Right atrium auricular region (tissue), 2 donors: Measurements from ENCODE around the gene TXNRD1. TPM values are rescaled to one million over a fixed set of nuclear protein-coding genes. Genes with fewer than 3 reads are reported as not detected.

Experiments
- DNase-seq: peaks from one replicate; pipeline ENCODE4 v3.0.0-alpha.2; 2019; ENCODE audit warnings: low spot score
- H3K27ac ChIP-seq, 2 donors: fragments of 200-600 bp; sonication (generic); 1 replicate in 1 of 2; 2 replicates in 1 of 2; pipeline ENCODE4 v1.5.1; 2016 to 2019
- H3K27me3 ChIP-seq, 2 donors: fragments of 200-600 bp; sonication (generic); one replicate each; pipeline versions ENCODE4 v1.5.1 to v1.6.0; 2017 to 2019
- H3K36me3 ChIP-seq: fragments of 200-600 bp; sonication (generic); one replicate; pipeline ENCODE4 v1.5.1; 2016
- H3K4me1 ChIP-seq, 2 donors: fragments of 200-600 bp; sonication (generic); one replicate each; pipeline versions ENCODE4 v1.5.1 to v1.6.0; 2017 to 2019
- H3K4me3 ChIP-seq, 2 donors: fragments of 200-600 bp; sonication (generic); 1 replicate in 1 of 2; 2 replicates in 1 of 2; pipeline ENCODE4 v1.5.1; 2017 to 2019; ENCODE audit warnings: mild to moderate bottlenecking in 1 of 2, moderate library complexity in 1 of 2
- H3K9me3 ChIP-seq, 2 donors: fragments of 200-600 bp; sonication (generic); one replicate each; pipeline ENCODE4 v1.5.1; 2019
- total RNA-seq, 2 donors: library from RNA; depleted of rRNA; stranded (reverse); fragments of >200 nt; gene quantifications; one replicate each; pipeline ENCODE4 v1.1.0, GENCODE V29; 2016
- TF ChIP-seq, protein P1 (sequence below), 2 donors: fragments of 200-600 bp; sonication (generic); IDR thresholded peaks; one replicate each; pipeline ENCODE4 v1.5.1; 2019; ENCODE audit warnings: antibody characterized with exemption in 2 of 2

TXNRD1 gene
- total RNA-seq, 2 donors from 2014 or later = 191 to 286 TPM

DNA sequence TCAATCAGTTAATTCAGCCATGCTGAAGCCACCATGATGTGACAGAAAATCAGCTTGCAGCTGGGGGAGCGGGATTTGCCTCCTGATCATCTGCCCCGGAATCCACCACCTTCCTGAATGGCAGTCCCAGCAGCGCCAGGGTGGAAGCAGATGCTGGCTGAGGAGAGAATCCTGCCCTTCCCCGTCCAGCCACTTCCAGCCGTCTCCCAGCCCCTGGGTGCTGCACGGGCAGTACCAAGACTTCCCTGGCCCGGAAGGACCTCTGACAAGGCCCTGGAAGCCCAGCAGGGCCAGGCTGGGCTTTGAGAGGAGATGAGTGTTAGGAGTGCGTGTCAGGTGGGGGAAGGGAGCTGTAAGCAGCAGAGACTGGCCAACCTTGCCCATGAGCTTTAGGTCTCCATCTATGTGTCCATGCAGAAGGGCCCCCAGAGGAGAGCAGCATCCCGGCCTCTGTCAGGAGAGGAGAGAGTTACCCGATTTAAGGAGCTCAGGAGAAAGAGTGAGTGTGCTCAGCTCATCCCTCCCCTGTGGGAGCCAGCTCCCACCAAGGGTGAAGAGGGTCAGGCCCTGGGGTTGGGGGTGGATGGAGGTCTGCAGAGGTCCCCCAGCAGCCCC, 157.2 kb downstream of the TXNRD1 start:
- H3K27me3 ChIP-seq = no peaks in the 10 kb centered on the region
- H3K4me1 ChIP-seq = no peaks in the 10 kb centered on the region
- no peaks in the 10 kb centered on the region for H3K36me3 ChIP-seq
- no peak overlapping the region for H3K27ac ChIP-seq
- H3K4me3 ChIP-seq = no peak overlapping the region
- H3K9me3 ChIP-seq = peaks cover 6 to 11% of the 10 kb centered on the region in 2 donors
- TF ChIP-seq, protein P1, sequence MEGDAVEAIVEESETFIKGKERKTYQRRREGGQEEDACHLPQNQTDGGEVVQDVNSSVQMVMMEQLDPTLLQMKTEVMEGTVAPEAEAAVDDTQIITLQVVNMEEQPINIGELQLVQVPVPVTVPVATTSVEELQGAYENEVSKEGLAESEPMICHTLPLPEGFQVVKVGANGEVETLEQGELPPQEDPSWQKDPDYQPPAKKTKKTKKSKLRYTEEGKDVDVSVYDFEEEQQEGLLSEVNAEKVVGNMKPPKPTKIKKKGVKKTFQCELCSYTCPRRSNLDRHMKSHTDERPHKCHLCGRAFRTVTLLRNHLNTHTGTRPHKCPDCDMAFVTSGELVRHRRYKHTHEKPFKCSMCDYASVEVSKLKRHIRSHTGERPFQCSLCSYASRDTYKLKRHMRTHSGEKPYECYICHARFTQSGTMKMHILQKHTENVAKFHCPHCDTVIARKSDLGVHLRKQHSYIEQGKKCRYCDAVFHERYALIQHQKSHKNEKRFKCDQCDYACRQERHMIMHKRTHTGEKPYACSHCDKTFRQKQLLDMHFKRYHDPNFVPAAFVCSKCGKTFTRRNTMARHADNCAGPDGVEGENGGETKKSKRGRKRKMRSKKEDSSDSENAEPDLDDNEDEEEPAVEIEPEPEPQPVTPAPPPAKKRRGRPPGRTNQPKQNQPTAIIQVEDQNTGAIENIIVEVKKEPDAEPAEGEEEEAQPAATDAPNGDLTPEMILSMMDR (IDR thresholded peaks at IDR 0.05) = no peak
- no peak for DNase-seq

DNA sequence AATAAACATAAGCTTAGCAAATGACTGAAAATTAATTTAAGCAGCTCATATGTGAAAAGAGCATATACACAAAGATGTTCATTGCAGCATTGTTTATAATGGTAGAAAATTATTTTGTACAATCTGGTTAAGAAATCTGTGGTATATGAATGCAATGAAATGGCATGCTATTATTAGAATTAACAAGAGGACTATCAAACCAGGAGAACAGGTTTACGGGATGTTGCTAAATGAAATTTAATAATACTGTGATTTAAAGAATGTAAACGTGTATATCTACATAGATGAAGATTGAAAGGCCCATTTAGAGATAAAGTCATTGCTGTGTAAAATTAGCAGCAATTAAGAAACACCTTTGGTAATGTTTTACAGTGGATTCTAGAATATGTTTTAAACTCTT, 158.5 kb downstream of the TXNRD1 start:
- Histone ChIP-seq H3K36me3 (no peaks in the 10 kb centered on the region), H3K9me3 (peaks cover 6 to 11% of the 10 kb centered on the region in 2 donors), H3K27ac (no peak overlapping the region), H3K4me1 (no peaks in the 10 kb centered on the region), H3K4me3 (no peak overlapping the region), H3K27me3 (no peaks in the 10 kb centered on the region)
- TF ChIP-seq, protein P1 (IDR thresholded peaks at IDR 0.05) = no peak
- DNase-seq = no peak

DNA sequence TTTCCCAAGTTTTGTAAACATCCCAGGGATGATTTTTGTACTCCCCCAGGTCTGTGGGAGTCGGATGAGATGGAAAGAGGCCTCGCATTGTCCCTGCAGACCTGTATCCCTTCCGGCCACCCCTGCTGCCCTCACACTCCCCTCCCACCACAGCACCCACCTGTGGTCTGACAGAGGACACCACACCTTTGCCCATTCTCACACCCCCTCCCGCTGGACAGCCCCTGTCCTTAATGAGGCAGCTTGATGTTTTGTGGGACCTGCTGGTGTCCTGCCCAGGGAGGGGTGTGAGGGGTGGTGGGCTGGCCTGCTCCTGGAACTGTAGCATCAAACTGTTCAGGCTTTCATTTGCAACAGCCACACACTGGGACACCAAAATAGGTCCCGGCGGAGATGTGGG, 159.2 kb downstream of the TXNRD1 start:
- DNase-seq = no peak
- H3K36me3 ChIP-seq = no peaks in the 10 kb centered on the region
- H3K27ac ChIP-seq = no peak overlapping the region
- H3K4me3 ChIP-seq = no peak overlapping the region
- peaks cover 0 to 4% of the 10 kb centered on the region in 2 donors for H3K9me3 ChIP-seq
- TF ChIP-seq, protein P1 (IDR thresholded peaks at IDR 0.05) = no peak
- H3K27me3 ChIP-seq = no peaks in the 10 kb centered on the region
- no peaks in the 10 kb centered on the region for H3K4me1 ChIP-seq

DNA sequence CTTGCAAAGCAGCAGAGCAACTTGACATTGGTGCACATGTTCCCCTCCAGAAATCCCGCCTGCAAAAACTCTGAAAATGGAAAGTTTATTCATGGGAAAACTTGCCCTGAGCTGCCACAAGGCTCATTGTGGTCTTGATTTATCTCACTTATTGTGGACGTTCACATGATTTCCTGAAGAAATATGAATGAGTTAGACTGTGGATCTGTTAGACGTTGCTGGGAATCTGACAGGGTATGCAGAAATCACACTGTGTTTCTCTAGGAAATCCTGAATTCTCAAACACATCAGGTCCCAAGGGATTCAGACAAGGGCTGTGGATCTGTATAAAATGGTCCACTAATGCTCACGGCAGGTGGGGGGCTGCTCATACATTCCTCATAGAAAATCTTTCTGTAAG, 160.2 kb downstream of the TXNRD1 start:
- TF ChIP-seq, protein P1 (IDR thresholded peaks at IDR 0.05) = no peak
- no peaks in the 10 kb centered on the region for H3K36me3 ChIP-seq
- H3K27ac ChIP-seq = no peak overlapping the region
- no peak overlapping the region for H3K4me3 ChIP-seq
- H3K27me3 ChIP-seq = no peaks in the 10 kb centered on the region
- H3K9me3 ChIP-seq = no peaks in the 10 kb centered on the region
- no peaks in the 10 kb centered on the region for H3K4me1 ChIP-seq
- no peak for DNase-seq

DNA sequence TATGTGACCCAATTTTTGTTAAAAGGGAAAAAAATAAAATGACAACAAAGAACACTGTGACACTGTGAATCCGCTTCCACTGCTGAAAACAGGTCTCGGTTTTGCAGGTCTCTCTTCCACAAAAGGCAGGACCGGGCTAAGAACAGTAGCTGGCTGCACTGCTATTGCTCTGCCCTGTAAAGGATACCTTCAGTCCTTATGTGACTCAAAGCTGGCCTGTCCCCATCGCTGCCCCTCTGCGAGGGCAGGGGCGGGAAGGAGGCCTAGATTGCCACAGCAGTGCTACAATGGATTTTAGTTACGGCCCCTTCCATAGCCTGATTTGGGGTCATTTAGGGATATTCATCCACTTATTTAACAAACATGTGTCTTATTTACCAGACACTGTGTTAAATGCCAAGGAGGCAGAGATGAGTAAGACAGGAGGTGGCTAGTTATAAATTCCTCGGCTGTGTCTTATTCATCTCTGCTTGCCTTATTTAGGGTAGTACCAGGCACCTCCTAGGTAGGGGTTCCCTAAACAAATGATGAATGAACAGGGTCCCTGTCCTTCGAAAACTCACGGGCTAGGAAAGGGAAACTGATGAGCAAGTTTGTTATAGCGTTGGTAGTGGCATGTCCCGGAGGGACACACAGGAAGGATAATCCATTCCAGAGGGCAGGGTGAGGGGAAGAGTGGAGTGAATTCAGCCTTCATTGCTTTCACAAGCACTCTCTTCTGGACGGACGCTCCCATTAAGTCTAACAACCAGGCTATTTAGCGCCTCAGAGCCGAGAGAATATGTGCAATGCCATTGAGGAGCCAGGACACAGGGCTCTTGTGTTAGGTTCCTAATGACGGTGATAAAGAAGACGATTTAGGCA, 161.3 kb downstream of the TXNRD1 start:
- Histone ChIP-seq H3K4me1 (peaks cover 0 to 3% of the 10 kb centered on the region in 2 donors), H3K27me3 (no peaks in the 10 kb centered on the region), H3K27ac (no peak overlapping the region), H3K36me3 (no peaks in the 10 kb centered on the region), H3K4me3 (no peak overlapping the region), H3K9me3 (no peaks in the 10 kb centered on the region)
- no peak for DNase-seq
- TF ChIP-seq, protein P1 (IDR thresholded peaks at IDR 0.05) = no peak
